CD4-positive, CD25-positive, alpha-beta regulatory T cell (primary cell): ENCODE data around the gene OPHN1. TPM values are rescaled to one million over a fixed set of nuclear protein-coding genes. Genes with fewer than 3 reads are reported as not detected.

Source experiments
- ATAC-seq, 2 donors: fragments of 150-1000 bp; cut with Tn5 transposase; one replicate each; pipeline ENCODE4 v1.10.0; 2021; ENCODE audit warnings: low read depth in 2 of 2, moderate number of reproducible peaks in 2 of 2, moderate library complexity in 1 of 2
- DNase-seq, 3 donors: peaks; one replicate each; pipeline versions ENCODE4 v3.0.0 to v3.0.0-alpha.2; 2012 to 2022; ENCODE audit warnings: mixed read lengths in 1 of 3
- H3K27ac ChIP-seq: one replicate; pipeline ENCODE4 v1.7.0; 2013; ENCODE audit warnings: mild to moderate bottlenecking, low read length; ENCODE audit not compliant: insufficient read depth, poor library complexity, severe bottlenecking
- H3K27me3 ChIP-seq: one replicate; pipeline ENCODE4 v1.7.0; 2013; ENCODE audit warnings: low read length; ENCODE audit not compliant: control insufficient read depth, insufficient read depth
- H3K36me3 ChIP-seq: one replicate; pipeline ENCODE4 v1.7.0; 2013; ENCODE audit warnings: mild to moderate bottlenecking, low read length, moderate library complexity; ENCODE audit not compliant: control insufficient read depth, insufficient read depth
- H3K4me1 ChIP-seq: 2 replicates; pipeline ENCODE4 v1.7.0; 2013; ENCODE audit warnings: mild to moderate bottlenecking, low read length; ENCODE audit not compliant: insufficient read depth, control insufficient read depth, poor library complexity, severe bottlenecking
- H3K4me3 ChIP-seq: one replicate; pipeline ENCODE4 v1.7.0; 2013; ENCODE audit warnings: low read depth, mild to moderate bottlenecking, low read length, moderate library complexity
- H3K9me3 ChIP-seq, 2 experiments: 1 replicate in 1 of 2; 2 replicates in 1 of 2; pipeline ENCODE4 v1.7.0; 2013; ENCODE audit warnings: low read length in 2 of 2, mild to moderate bottlenecking in 1 of 2, moderate library complexity in 1 of 2; ENCODE audit not compliant: control insufficient read depth in 2 of 2
- H3K27ac Mint-ChIP-seq, 3 donors: one replicate each; pipeline ENCODE4 v1.8.0; 2020 to 2022; ENCODE audit warnings: mild to moderate bottlenecking in 3 of 3, mixed read lengths in 3 of 3, moderate library complexity in 2 of 3
- H3K27me3 Mint-ChIP-seq: one replicate; pipeline ENCODE4 v1.8.0; 2022; ENCODE audit warnings: mild to moderate bottlenecking, mixed read lengths
- H3K36me3 Mint-ChIP-seq: one replicate; pipeline ENCODE4 v1.8.0; 2020; ENCODE audit warnings: mixed read lengths
- H3K4me1 Mint-ChIP-seq, 4 donors: one replicate each; pipeline ENCODE4 v1.8.0; 2020 to 2022; ENCODE audit warnings: mixed read lengths in 4 of 4, mild to moderate bottlenecking in 1 of 4
- H3K4me3 Mint-ChIP-seq, 4 donors: one replicate each; pipeline ENCODE4 v1.8.0; 2020 to 2022; ENCODE audit warnings: mild to moderate bottlenecking in 4 of 4, mixed read lengths in 4 of 4, moderate library complexity in 3 of 4
- H3K9me3 Mint-ChIP-seq, 7 donors: one replicate each; pipeline ENCODE4 v1.8.0; 2020 to 2022; ENCODE audit warnings: mixed read lengths in 7 of 7, mild to moderate bottlenecking in 3 of 7, moderate library complexity in 2 of 7
- polyA plus RNA-seq, 4 donors: library from polyadenylated mRNA; unstranded; fragments of 300-500 nt; fragmentation: Illumina TruSeq; gene quantifications; one replicate each; pipeline ENCODE4 v1.2.3, GENCODE V29; 2021
- total RNA-seq: library from RNA; stranded (reverse); gene quantifications from one replicate; pipeline ENCODE4 v1.2.3, GENCODE V29; 2022

OPHN1 gene
- total and polyA plus RNA-seq, 5 donors from 2014 or later, result 0.15 TPM; not detected in 4

- Histone ChIP-seq H3K4me1 (no peaks in the 10 kb centered on the region), H3K36me3 (no peaks in the 10 kb centered on the region), H3K27me3 (no peaks in the 10 kb centered on the region), H3K4me3 (no peak overlapping the region), H3K9me3 (no peaks in the 10 kb centered on the region), H3K27ac (no peak overlapping the region)
- no peaks in the 10 kb centered on the region for H3K27me3 Mint-ChIP-seq
- H3K27ac Mint-ChIP-seq, result no peak overlapping the region
- no peaks in the 10 kb centered on the region for H3K36me3 Mint-ChIP-seq
- ATAC-seq (peak in 1 of 2 donors; percentile 52), DNase-seq (peak in 1 of 3 donors; percentile 38)
- H3K4me3 Mint-ChIP-seq, result no peak overlapping the region
- peaks cover 0 to 3% (median 0%) of the 10 kb centered on the region in 7 donors for H3K9me3 Mint-ChIP-seq
- H3K4me1 Mint-ChIP-seq, result no peaks in the 10 kb centered on the region
Measured at GRCh38 chrX:68146054-68146453, 287.2 kb downstream of the OPHN1 start.

- no peaks in the 10 kb centered on the region for H3K4me1 Mint-ChIP-seq
- H3K4me3 ChIP-seq, result no peak overlapping the region
- no peaks in the 10 kb centered on the region for H3K27me3 Mint-ChIP-seq
- DNase-seq (no peak), ATAC-seq (no peak)
- H3K27me3 ChIP-seq, result no peaks in the 10 kb centered on the region
- no peak overlapping the region for H3K4me3 Mint-ChIP-seq
- H3K27ac ChIP-seq, result no peak overlapping the region
- no peak overlapping the region for H3K27ac Mint-ChIP-seq
- H3K36me3 ChIP-seq, result no peaks in the 10 kb centered on the region
- H3K36me3 Mint-ChIP-seq, result no peaks in the 10 kb centered on the region
- peaks cover 0 to 1% (median 0%) of the 10 kb centered on the region in 7 donors for H3K9me3 Mint-ChIP-seq
- no peaks in the 10 kb centered on the region for H3K9me3 ChIP-seq
- no peaks in the 10 kb centered on the region for H3K4me1 ChIP-seq
Measured at GRCh38 chrX:68139791-68140190, 293.5 kb downstream of the OPHN1 start.

GRCh38 chrX:68133181-68133580 lies 300.1 kb downstream of the OPHN1 start:
- no peaks in the 10 kb centered on the region for H3K36me3 ChIP-seq
- no peaks in the 10 kb centered on the region for H3K9me3 ChIP-seq
- Mint-ChIP-seq H3K4me3 (no peak overlapping the region), H3K27ac (no peak overlapping the region), H3K4me1 (no peaks in the 10 kb centered on the region), H3K9me3 (peaks cover 0 to 2% (median 0%) of the 10 kb centered on the region in 7 donors), H3K36me3 (no peaks in the 10 kb centered on the region), H3K27me3 (no peaks in the 10 kb centered on the region)
- H3K4me1 ChIP-seq, result no peaks in the 10 kb centered on the region
- H3K27me3 ChIP-seq, result no peaks in the 10 kb centered on the region
- DNase-seq, result no peak
- no peak for ATAC-seq
- H3K4me3 ChIP-seq, result no peak overlapping the region
- no peak overlapping the region for H3K27ac ChIP-seq

GRCh38 chrX:68132749-68133148 lies 300.5 kb downstream of the OPHN1 start:
- H3K27ac Mint-ChIP-seq, result no peak overlapping the region
- no peaks in the 10 kb centered on the region for H3K36me3 ChIP-seq
- no peak overlapping the region for H3K4me3 ChIP-seq
- no peak for DNase-seq
- ATAC-seq, result no peak
- no peaks in the 10 kb centered on the region for H3K9me3 ChIP-seq
- no peaks in the 10 kb centered on the region for H3K36me3 Mint-ChIP-seq
- no peaks in the 10 kb centered on the region for H3K4me1 ChIP-seq
- H3K27ac ChIP-seq, result no peak overlapping the region
- no peaks in the 10 kb centered on the region for H3K4me1 Mint-ChIP-seq
- H3K4me3 Mint-ChIP-seq, result no peak overlapping the region
- peaks cover 0 to 2% (median 0%) of the 10 kb centered on the region in 7 donors for H3K9me3 Mint-ChIP-seq
- H3K27me3 ChIP-seq, result no peaks in the 10 kb centered on the region
- no peaks in the 10 kb centered on the region for H3K27me3 Mint-ChIP-seq

GRCh38 chrX:68121835-68122234 lies 311.5 kb downstream of the OPHN1 start:
- H3K36me3 Mint-ChIP-seq, result no peaks in the 10 kb centered on the region
- H3K4me1 ChIP-seq, result no peaks in the 10 kb centered on the region
- H3K9me3 ChIP-seq, result no peaks in the 10 kb centered on the region
- H3K9me3 Mint-ChIP-seq, result no peaks in the 10 kb centered on the region
- ATAC-seq, result no peak
- DNase-seq, result no peak
- H3K27ac ChIP-seq, result no peak overlapping the region
- no peaks in the 10 kb centered on the region for H3K27me3 Mint-ChIP-seq
- H3K4me3 Mint-ChIP-seq, result no peak overlapping the region
- H3K36me3 ChIP-seq, result no peaks in the 10 kb centered on the region
- H3K4me3 ChIP-seq, result no peak overlapping the region
- H3K4me1 Mint-ChIP-seq, result no peaks in the 10 kb centered on the region
- H3K27me3 ChIP-seq, result no peaks in the 10 kb centered on the region
- H3K27ac Mint-ChIP-seq, result no peak overlapping the region

GRCh38 chrX:68121371-68121770 lies 311.9 kb downstream of the OPHN1 start:
- H3K36me3 Mint-ChIP-seq, result no peaks in the 10 kb centered on the region
- Histone ChIP-seq H3K4me3 (no peak overlapping the region), H3K36me3 (no peaks in the 10 kb centered on the region), H3K4me1 (no peaks in the 10 kb centered on the region), H3K27me3 (no peaks in the 10 kb centered on the region), H3K9me3 (no peaks in the 10 kb centered on the region), H3K27ac (no peak overlapping the region)
- H3K4me3 Mint-ChIP-seq, result no peak overlapping the region
- no peaks in the 10 kb centered on the region for H3K4me1 Mint-ChIP-seq
- ATAC-seq, result no peak
- no peak for DNase-seq
- H3K9me3 Mint-ChIP-seq, result no peaks in the 10 kb centered on the region
- no peak overlapping the region for H3K27ac Mint-ChIP-seq
- no peaks in the 10 kb centered on the region for H3K27me3 Mint-ChIP-seq

- ATAC-seq (no peak), DNase-seq (no peak)
- Mint-ChIP-seq H3K4me3 (no peak overlapping the region), H3K9me3 (no peaks in the 10 kb centered on the region), H3K4me1 (no peaks in the 10 kb centered on the region), H3K36me3 (no peaks in the 10 kb centered on the region), H3K27ac (no peak overlapping the region), H3K27me3 (no peaks in the 10 kb centered on the region)
- no peaks in the 10 kb centered on the region for H3K4me1 ChIP-seq
- no peaks in the 10 kb centered on the region for H3K36me3 ChIP-seq
- H3K4me3 ChIP-seq, result no peak overlapping the region
- H3K27me3 ChIP-seq, result no peaks in the 10 kb centered on the region
- no peak overlapping the region for H3K27ac ChIP-seq
- H3K9me3 ChIP-seq, result no peaks in the 10 kb centered on the region
Measured at GRCh38 chrX:68115371-68115770, 317.9 kb downstream of the OPHN1 start.

- H3K4me1 Mint-ChIP-seq, result no peaks in the 10 kb centered on the region
- H3K9me3 ChIP-seq, result no peaks in the 10 kb centered on the region
- H3K27me3 ChIP-seq, result no peaks in the 10 kb centered on the region
- DNase-seq, result no peak
- H3K27me3 Mint-ChIP-seq, result no peaks in the 10 kb centered on the region
- H3K36me3 Mint-ChIP-seq, result no peaks in the 10 kb centered on the region
- H3K27ac Mint-ChIP-seq, result no peak overlapping the region
- ATAC-seq, result no peak
- H3K27ac ChIP-seq, result no peak overlapping the region
- H3K9me3 Mint-ChIP-seq, result no peaks in the 10 kb centered on the region
- H3K4me1 ChIP-seq, result no peaks in the 10 kb centered on the region
- H3K4me3 Mint-ChIP-seq, result no peak overlapping the region
- H3K36me3 ChIP-seq, result no peaks in the 10 kb centered on the region
- no peak overlapping the region for H3K4me3 ChIP-seq
Measured at GRCh38 chrX:68114573-68115129, 318.6 kb downstream of the OPHN1 start.
